Uterus (tissue), 4 donors: ENCODE results near the gene CERS1. TPM values are rescaled to one million over a fixed set of nuclear protein-coding genes. Genes with fewer than 3 reads are reported as not detected.
A peak's percentile ranks its signal among the peaks of the same experiment; 100 is the strongest.
"Not testable (repeated sequence)": the region's sequence is repeated elsewhere in the genome, so short reads cannot be mapped to it uniquely, and the experiment has no call there.

Experiments used
- DNase-seq, 2 donors: peaks; one replicate each; pipeline ENCODE4 v3.0.0-alpha.2; 2019 to 2020
- H3K27ac ChIP-seq, 2 donors: fragments of 200-600 bp; sonication (generic); 1 replicate in 1 of 2; 2 replicates in 1 of 2; pipeline ENCODE4 v1.5.1; 2016 to 2018
- H3K27me3 ChIP-seq, 2 donors: fragments of 200-600 bp; sonication (generic); one replicate each; pipeline ENCODE4 v1.5.1; 2018 to 2019; ENCODE audit warnings: control low read depth in 1 of 2
- H3K36me3 ChIP-seq, 2 donors: fragments of 200-600 bp; sonication (generic); one replicate each; pipeline ENCODE4 v1.5.1; 2019; ENCODE audit warnings: control low read depth in 1 of 2
- H3K4me1 ChIP-seq, 2 donors: fragments of 200-600 bp; sonication (generic); one replicate each; pipeline ENCODE4 v1.5.1; 2018 to 2019; ENCODE audit warnings: control low read depth in 1 of 2
- H3K4me3 ChIP-seq, 2 donors: fragments of 200-600 bp; sonication (generic); 1 replicate in 1 of 2; 2 replicates in 1 of 2; pipeline ENCODE4 v1.5.1; 2018 to 2019; ENCODE audit warnings: mild to moderate bottlenecking in 1 of 2
- H3K9me3 ChIP-seq, 2 donors: fragments of 200-600 bp; sonication (generic); one replicate each; pipeline ENCODE4 v1.5.1; 2019; ENCODE audit warnings: control low read depth in 1 of 2
- POLR2A ChIP-seq, 2 donors: fragments of 450-650 bp; IDR thresholded peaks; one replicate each; pipeline ENCODE4 v1.6.1; 2016; ENCODE audit warnings: antibody characterized with exemption in 2 of 2, mild to moderate bottlenecking in 1 of 2, moderate library complexity in 1 of 2
- intact Hi-C: fragments of 100-400 bp; cut with DNase I; formaldehyde crosslinking; loops from one replicate; pipeline ENCODE4 v1.15.1; 2023; ENCODE audit warnings: low total_unique reads
- total RNA-seq, 4 donors: library from RNA; depleted of rRNA in 3 of 4; stranded (reverse); fragments of >200 nt in 3 of 4; gene quantifications; one replicate each; pipeline versions ENCODE4 v1.1.0 to v1.2.4, GENCODE V29; 2014 to 2023
- TF ChIP-seq, protein P1 (sequence below), 4 experiments: fragments of 200-600 bp in 2 of 4; fragments of 450-650 bp in 2 of 4; sonication (generic) in 2 of 4; IDR thresholded peaks; one replicate each; pipeline ENCODE4 v1.5.1; 2016 to 2019; ENCODE audit warnings: antibody characterized with exemption in 4 of 4, mild to moderate bottlenecking in 2 of 4, moderate library complexity in 1 of 4
- donor health status: DM: yes; HTN: yes; CAD: no.

The CERS1 gene
- total RNA-seq, 4 donors from 2014 or later: 0.30 to 4.9 TPM; not detected in 2

DNA sequence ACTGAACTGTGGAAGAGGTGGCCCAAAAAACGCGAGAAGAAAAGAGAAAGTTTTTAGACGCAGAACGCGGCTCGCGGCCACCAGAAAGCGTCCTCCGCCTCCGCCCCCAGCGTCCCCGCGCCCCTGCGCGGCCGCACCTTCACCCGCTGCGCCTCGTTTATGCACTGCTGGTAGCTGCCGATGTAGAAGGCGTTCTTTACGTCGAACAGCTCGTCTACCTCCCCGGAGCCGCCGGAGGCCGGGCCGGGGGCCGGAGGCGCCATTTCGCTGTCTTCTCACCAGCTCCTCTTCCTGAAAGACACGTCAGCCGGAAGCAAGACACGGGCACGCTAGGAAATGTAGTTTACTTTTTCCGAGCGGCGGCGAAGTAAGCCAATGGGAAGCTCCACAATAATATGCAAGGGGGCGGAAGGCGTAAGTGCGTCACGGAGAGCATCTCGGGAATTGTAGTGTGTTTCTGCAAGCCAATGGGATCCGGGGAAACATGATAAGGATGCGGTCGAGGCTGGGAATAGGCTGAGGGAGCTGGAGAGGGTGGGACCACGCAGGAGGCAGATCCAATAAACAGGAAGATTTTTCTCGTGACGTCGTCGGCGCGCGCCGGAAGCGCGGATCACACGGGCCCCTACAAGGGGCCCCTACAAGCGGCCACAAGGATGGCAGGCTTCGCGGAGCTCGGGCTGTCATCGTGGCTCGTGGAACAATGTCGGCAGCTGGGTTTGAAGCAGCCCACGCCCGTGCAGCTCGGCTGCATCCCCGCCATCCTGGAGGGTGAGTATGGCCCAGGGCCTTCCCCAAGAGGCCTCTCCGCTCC lies 23.3 kb upstream of the CERS1 start, which contains the start of the genes COPE and DDX49:
Gene COPE (minus strand): TSS at position 302 of the 814 bp plus-strand sequence. CDS start 39 bp downstream, at position 263.
Gene DDX49 (plus strand): TSS at position 630 of the 814 bp plus-strand sequence. CDS start 27 bp downstream, at position 657.
- H3K9me3 ChIP-seq: no peaks in the 10 kb centered on the region

DNA sequence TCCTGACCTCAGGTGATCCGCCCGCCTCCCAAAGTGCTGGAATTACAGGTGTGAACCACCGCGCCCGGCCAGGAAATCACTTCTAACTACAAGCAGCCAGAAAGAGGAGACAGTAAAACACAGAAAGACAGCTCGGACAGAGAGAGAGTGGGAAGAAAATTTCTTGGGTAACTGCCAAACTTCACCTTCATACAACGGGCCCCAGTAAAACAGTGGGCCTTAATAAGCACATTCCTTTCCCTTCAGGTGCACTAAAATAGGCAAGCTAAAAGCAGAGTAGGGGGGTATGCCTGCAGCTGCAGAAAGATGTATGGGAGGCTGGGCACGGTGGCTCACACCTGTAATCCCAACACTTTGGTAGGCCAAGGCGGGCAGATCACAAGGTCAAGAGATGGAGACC lies 21.6 kb upstream of the CERS1 start:
- H3K36me3 ChIP-seq, H3K9me3 ChIP-seq, intact Hi-C loops, H3K27ac ChIP-seq, H3K27me3 ChIP-seq, H3K4me3 ChIP-seq, DNase-seq: not testable (repeated sequence)
- H3K4me1 ChIP-seq: peaks cover 5 to 11% of the 10 kb centered on the region in 2 donors

More for the DNA sequence above, 23.3 kb upstream of the CERS1 start, which contains the start of the genes COPE and DDX49:
- intact Hi-C loops: no loop called here
- peak; percentile 96 to 99 for DNase-seq
- TF ChIP-seq POLR2A (IDR thresholded peaks at IDR 0.05): peak; percentile 63 to 82
- TF ChIP-seq, protein P1, sequence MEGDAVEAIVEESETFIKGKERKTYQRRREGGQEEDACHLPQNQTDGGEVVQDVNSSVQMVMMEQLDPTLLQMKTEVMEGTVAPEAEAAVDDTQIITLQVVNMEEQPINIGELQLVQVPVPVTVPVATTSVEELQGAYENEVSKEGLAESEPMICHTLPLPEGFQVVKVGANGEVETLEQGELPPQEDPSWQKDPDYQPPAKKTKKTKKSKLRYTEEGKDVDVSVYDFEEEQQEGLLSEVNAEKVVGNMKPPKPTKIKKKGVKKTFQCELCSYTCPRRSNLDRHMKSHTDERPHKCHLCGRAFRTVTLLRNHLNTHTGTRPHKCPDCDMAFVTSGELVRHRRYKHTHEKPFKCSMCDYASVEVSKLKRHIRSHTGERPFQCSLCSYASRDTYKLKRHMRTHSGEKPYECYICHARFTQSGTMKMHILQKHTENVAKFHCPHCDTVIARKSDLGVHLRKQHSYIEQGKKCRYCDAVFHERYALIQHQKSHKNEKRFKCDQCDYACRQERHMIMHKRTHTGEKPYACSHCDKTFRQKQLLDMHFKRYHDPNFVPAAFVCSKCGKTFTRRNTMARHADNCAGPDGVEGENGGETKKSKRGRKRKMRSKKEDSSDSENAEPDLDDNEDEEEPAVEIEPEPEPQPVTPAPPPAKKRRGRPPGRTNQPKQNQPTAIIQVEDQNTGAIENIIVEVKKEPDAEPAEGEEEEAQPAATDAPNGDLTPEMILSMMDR (IDR thresholded peaks at IDR 0.05): peak in 1 of 4 experiments; percentile 4
- H3K4me3 ChIP-seq: peak within 1 kb of the TSS; percentile 96 to 97
- H3K27me3 ChIP-seq: no peaks in the 10 kb centered on the region
- H3K36me3 ChIP-seq: no peaks in the 10 kb centered on the region
- H3K4me1 ChIP-seq: peaks cover 5 to 11% of the 10 kb centered on the region in 2 donors
- peak within 1 kb of the TSS; percentile 71 to 91 for H3K27ac ChIP-seq

DNA sequence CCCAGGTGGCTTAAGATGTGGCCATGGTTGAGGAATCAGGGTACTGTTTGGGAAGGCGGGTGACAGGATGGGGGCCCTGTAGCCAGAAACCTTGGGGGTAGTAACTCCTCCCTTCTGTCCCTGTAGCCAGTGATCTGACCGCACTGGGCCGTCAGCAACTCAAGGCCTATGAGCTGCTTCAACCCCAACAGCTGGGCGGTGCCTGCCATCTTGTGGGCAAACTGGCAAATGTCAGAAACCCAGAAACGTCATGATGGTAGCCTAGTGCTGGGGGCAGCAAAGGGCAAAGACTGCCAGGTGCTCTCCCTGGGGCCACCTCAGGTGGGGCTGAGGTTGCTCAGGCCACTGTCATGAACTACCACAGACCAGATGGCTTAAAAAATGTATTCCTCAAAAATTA lies 19.7 kb upstream of the CERS1 start:
- no peak for DNase-seq
- TF ChIP-seq, protein P1 (IDR thresholded peaks at IDR 0.05): peak in 2 of 4 experiments; percentile 10 to 20
- no peak for TF ChIP-seq POLR2A (IDR thresholded peaks at IDR 0.05)
- Histone ChIP-seq H3K9me3 (no peaks in the 10 kb centered on the region), H3K27ac (no peak overlapping the region), H3K4me3 (no peak overlapping the region), H3K27me3 (no peaks in the 10 kb centered on the region), H3K4me1 (peaks cover 5% of the 10 kb centered on the region in 2 donors), H3K36me3 (no peaks in the 10 kb centered on the region)
- intact Hi-C loops: no loop called here

DNA sequence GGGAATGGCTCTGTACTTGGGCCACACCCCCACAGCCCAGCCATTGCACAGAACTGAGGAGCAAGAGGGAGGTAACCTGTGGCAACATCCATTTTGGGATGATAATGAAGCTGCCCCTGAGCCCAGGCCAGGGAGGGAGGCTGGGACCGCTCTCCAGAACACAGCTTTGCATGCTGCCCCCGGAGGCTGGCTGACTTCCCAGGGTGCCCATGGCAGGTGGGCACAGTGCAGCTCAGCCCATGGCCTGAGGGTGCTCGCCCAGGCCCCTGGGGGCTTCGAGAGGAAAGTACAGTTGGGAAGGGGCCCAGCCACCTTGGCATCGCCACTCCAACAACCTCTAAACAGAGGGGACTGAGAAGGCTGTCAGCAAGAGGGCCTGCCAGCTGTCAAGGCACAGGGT lies 17.5 kb upstream of the CERS1 start:
- no peak for DNase-seq
- H3K9me3 ChIP-seq: no peaks in the 10 kb centered on the region
- H3K4me1 ChIP-seq: no peaks in the 10 kb centered on the region
- H3K27ac ChIP-seq: no peak overlapping the region
- no peak overlapping the region for H3K4me3 ChIP-seq
- intact Hi-C loops: no loop called here
- TF ChIP-seq, protein P1 (IDR thresholded peaks at IDR 0.05): no peak
- no peak for TF ChIP-seq POLR2A (IDR thresholded peaks at IDR 0.05)
- no peaks in the 10 kb centered on the region for H3K27me3 ChIP-seq
- H3K36me3 ChIP-seq: no peaks in the 10 kb centered on the region

DNA sequence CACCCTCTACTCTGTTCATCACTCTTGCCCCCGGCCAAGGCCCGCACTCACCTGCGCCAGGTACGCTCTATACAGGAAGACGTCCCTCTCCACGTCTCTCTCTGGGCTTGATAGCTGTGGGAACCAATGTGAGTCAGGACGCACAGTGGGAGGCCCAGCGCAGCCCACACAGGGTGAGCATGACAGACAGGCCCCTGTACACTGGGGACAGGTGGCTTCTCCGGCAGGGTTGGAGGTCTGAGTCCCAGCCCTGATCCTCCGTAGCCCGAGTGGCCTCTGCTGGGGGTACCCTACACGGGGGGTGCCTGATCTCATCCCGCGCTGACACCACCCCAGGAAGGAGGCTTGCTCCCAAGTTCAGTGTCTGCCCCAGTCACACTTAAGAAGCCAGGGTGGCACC lies 17.0 kb upstream of the CERS1 start:
- no peak overlapping the region for H3K4me3 ChIP-seq
- H3K27ac ChIP-seq: no peak overlapping the region
- no peaks in the 10 kb centered on the region for H3K27me3 ChIP-seq
- no peak for DNase-seq
- intact Hi-C loops: no loop called here
- no peaks in the 10 kb centered on the region for H3K36me3 ChIP-seq
- H3K9me3 ChIP-seq: no peaks in the 10 kb centered on the region
- no peaks in the 10 kb centered on the region for H3K4me1 ChIP-seq
- TF ChIP-seq, protein P1 (IDR thresholded peaks at IDR 0.05): no peak
- TF ChIP-seq POLR2A (IDR thresholded peaks at IDR 0.05): no peak
